Measurements from ENCODE around the gene LNX2. TPM values are rescaled to one million over a fixed set of nuclear protein-coding genes. Genes with fewer than 3 reads are reported as not detected.

The LNX2 gene
- total RNA-seq, 1 experiment from 2014 or later: 12.1 TPM

GRCh38 chr13:27605610-27606200, 14.6 kb downstream of the LNX2 start:
- H3K79me2 ChIP-seq (ENCODE audit: insufficient read depth, low read length): peaks cover 84% of the 10 kb centered on the region
- no peaks in the 10 kb centered on the region for H4K20me1 ChIP-seq (ENCODE audit: insufficient read depth)

More at GRCh38 chr13:27605610-27606200, 14.6 kb downstream of the LNX2 start:
- RAD21 ChIA-PET (ENCODE audit: low non-redundant PET in 1 of 2, low total read pairs in 2 of 2, uncharacterized antibody in 2 of 2, unreplicated experiment in 2 of 2): no interaction called here
- H3K9me2 ChIP-seq (ENCODE audit: insufficient read depth): no peaks in the 10 kb centered on the region
- TF ChIP-seq TCF7L2 (IDR thresholded peaks at IDR 0.05; ENCODE audit: borderline replicate concordance, extremely low read depth, insufficient read depth, insufficient read length) (no peak), JUND (IDR thresholded peaks at IDR 0.05) (no peak), ATF3 (IDR thresholded peaks at IDR 0.05) (no peak), SP1 (IDR thresholded peaks at IDR 0.05; ENCODE audit: low read depth) (no peak), ZBTB33 (IDR thresholded peaks at IDR 0.05; ENCODE audit: extremely low read depth, insufficient replicate concordance, low read length) (no peak), MAX (IDR thresholded peaks at IDR 0.05) (no peak), RAD21 (IDR thresholded peaks at IDR 0.05; ENCODE audit: low read depth) (no peak), REST (IDR thresholded peaks at IDR 0.05; ENCODE audit: low read depth) (no peak), POLR2A (IDR thresholded peaks at IDR 0.05; ENCODE audit: borderline replicate concordance, extremely low read depth, insufficient read depth, insufficient read length) (no peak), EZH2phosphoT487 (IDR thresholded peaks at IDR 0.05; ENCODE audit: borderline replicate concordance) (no peak), ZNF274 (IDR thresholded peaks at IDR 0.05; ENCODE audit: low read depth, low read length) (no peak), CTCF (IDR thresholded peaks at IDR 0.05 in 2 of 3, conservative IDR thresholded peaks at IDR 0.05 in 1 of 3; ENCODE audit: borderline replicate concordance in 1 of 3, insufficient read depth in 1 of 3, low read depth in 2 of 3, low read length in 2 of 3) (no peak), EZH2 (IDR thresholded peaks at IDR 0.05) (no peak), EGR1 (IDR thresholded peaks at IDR 0.05; ENCODE audit: low read depth) (no peak), YY1 (IDR thresholded peaks at IDR 0.05; ENCODE audit: extremely low read depth, insufficient replicate concordance, low read depth, low read length) (no peak), ELF1 (IDR thresholded peaks at IDR 0.05; ENCODE audit: borderline replicate concordance, low read depth) (no peak), CEBPB (IDR thresholded peaks at IDR 0.05; ENCODE audit: low read depth) (no peak)
- peaks cover 15 to 21% of the 10 kb centered on the region in 2 experiments for H3K4me1 ChIP-seq (ENCODE audit: control insufficient read depth in 1 of 2, insufficient read depth in 2 of 2, low read length in 2 of 2)
- no peak overlapping the region for H3K27ac ChIP-seq (ENCODE audit: low read depth, low read length)
- H3K9me3 ChIP-seq (ENCODE audit: control insufficient read depth in 1 of 2, insufficient read depth in 1 of 2, low read depth in 1 of 2, low read length in 2 of 2): no peaks in the 10 kb centered on the region
- H3K4me3 ChIP-seq (replicated peaks in 1 of 2; ENCODE audit: low read depth in 1 of 2, low read length in 2 of 2): no peak overlapping the region
- H2AFZ ChIP-seq (ENCODE audit: low read depth, low read length, poor library complexity, severe bottlenecking): no peak overlapping the region
- ATAC-seq (no peak), DNase-seq (ENCODE audit: low read depth, low spot score) (no peak)
- no peaks in the 10 kb centered on the region for H3K36me3 ChIP-seq (ENCODE audit: control insufficient read depth in 1 of 2, insufficient read depth in 2 of 2, low read length in 2 of 2)
- POLR2A ChIA-PET: interaction anchor here (1.4 kb wide), 1 partner anchor 14 kb away, joined by 4 read pairs; the partner anchor contains the start of gene LNX2
- BruUV-seq (replicated peaks): no TSS peak
- H3K4me2 ChIP-seq (ENCODE audit: low read length): no peak overlapping the region
- CTCF ChIA-PET: interaction anchor here (1.2 kb wide), 1 partner anchor 72 kb away, joined by 3 read pairs; no protein-coding TSS in a partner anchor
- no peaks in the 10 kb centered on the region for H3K27me3 ChIP-seq (ENCODE audit: insufficient read depth, low read length)
- no peak overlapping the region for H3K9ac ChIP-seq (ENCODE audit: low read length)
- intact Hi-C loops (cut with micrococcal nuclease): no loop called here
